ENCODE measurements around the gene PPM1M.

The PPM1M gene

GRCh38 chr3:52298149-52299098 is 52.9 kb downstream of the PPM1M start:
- no peak for DNase-seq

- no peak for DNase-seq
Observed at GRCh38 chr3:52299247-52299878, 53.8 kb downstream of the PPM1M start.

Measured in right forelimb (tissue), 1 donor.